ENCODE data around the gene TPK1. TPM values are rescaled to one million over a fixed set of nuclear protein-coding genes. Genes with fewer than 3 reads are reported as not detected.

Gene TPK1
- total and polyA plus RNA-seq, 2 of the 13 experiments (the other 11 are each of a cell fraction or from before 2014, with no cell fraction given), result 1.0 to 1.2 TPM

- TF ChIP-seq ZSCAN21 (CRISPR knock-in tag; IDR thresholded peaks at IDR 0.05; ENCODE audit: borderline replicate concordance) (peak; percentile 77; the same call in 1 of the 2 replicates), GATAD2A (CRISPR knock-in tag; IDR thresholded peaks at IDR 0.05) (peak; percentile 50), PATZ1 (CRISPR knock-in tag; IDR thresholded peaks at IDR 0.05) (peak; percentile 95), RXRA (CRISPR knock-in tag; IDR thresholded peaks at IDR 0.05) (0 out of 2 replicates have a peak, but pooled peaks have one; percentile 42), TEF (CRISPR knock-in tag; IDR thresholded peaks at IDR 0.05) (peak; percentile 75; the same call in 1 of the 2 replicates), ZNF331 (CRISPR knock-in tag; IDR thresholded peaks at IDR 0.05) (peak; percentile 73; the same call in 1 of the 2 replicates), MAX (IDR thresholded peaks at IDR 0.05) (peak; percentile 85), POLR2AphosphoS2 (IDR thresholded peaks at IDR 0.05; ENCODE audit: low read depth, low read length) (peak; percentile 37; the same call in 1 of the 2 replicates), ZBTB34 (CRISPR knock-in tag; IDR thresholded peaks at IDR 0.05) (no peak), RFXAP (CRISPR knock-in tag; IDR thresholded peaks at IDR 0.05; ENCODE audit: borderline replicate concordance) (peak; percentile 50; the same call in 1 of the 2 replicates), ZNF552 (CRISPR knock-in tag; IDR thresholded peaks at IDR 0.05; ENCODE audit: borderline replicate concordance) (no peak), ZNF503 (CRISPR knock-in tag; IDR thresholded peaks at IDR 0.05) (peak; percentile 72), GTF2F1 (IDR thresholded peaks at IDR 0.05; ENCODE audit: low read length) (no peak), CC2D1A (CRISPR knock-in tag; IDR thresholded peaks at IDR 0.05) (no peak), XRCC5 (optimal IDR thresholded peaks at IDR 0.05; ENCODE audit: low read length) (peak; percentile 97), NFYB (CRISPR knock-in tag; IDR thresholded peaks at IDR 0.05) (peak; percentile 36; the same call in 1 of the 2 replicates), HNRNPK (IDR thresholded peaks at IDR 0.05; ENCODE audit: low read depth, low read length, poor library complexity, severe bottlenecking) (no peak), IKZF5 (CRISPR knock-in tag; IDR thresholded peaks at IDR 0.05) (peak; percentile 84), HCFC1 (IDR thresholded peaks at IDR 0.05; ENCODE audit: low read depth, low read length) (no peak), POGZ (CRISPR knock-in tag; IDR thresholded peaks at IDR 0.05) (peak; percentile 90), ZC3H13 (CRISPR knock-in tag; IDR thresholded peaks at IDR 0.05) (no peak), SIN3A (IDR thresholded peaks at IDR 0.05; ENCODE audit: borderline replicate concordance, low read depth, low read length) (no peak), DNMT3B (CRISPR knock-in tag; conservative IDR thresholded peaks at IDR 0.05) (no peak)
These were observed at the start of gene TPK1 (continued) for GRCh38 chr7:144835652-144836544.

Measured in HepG2 (cell line).